GM21529 (cell line): ENCODE measurements around the gene POMGNT1.

Experiments
- ATAC-seq: cut with Tn5 transposase; IDR thresholded peaks from one replicate; pipeline ENCODE4 v1.9.1; 2021; ENCODE audit not compliant: unreplicated experiment

POMGNT1 gene

GRCh38 chr1:46211051-46211450 is 12.8 kb upstream of the POMGNT1 start:
- no peak for ATAC-seq

DNA sequence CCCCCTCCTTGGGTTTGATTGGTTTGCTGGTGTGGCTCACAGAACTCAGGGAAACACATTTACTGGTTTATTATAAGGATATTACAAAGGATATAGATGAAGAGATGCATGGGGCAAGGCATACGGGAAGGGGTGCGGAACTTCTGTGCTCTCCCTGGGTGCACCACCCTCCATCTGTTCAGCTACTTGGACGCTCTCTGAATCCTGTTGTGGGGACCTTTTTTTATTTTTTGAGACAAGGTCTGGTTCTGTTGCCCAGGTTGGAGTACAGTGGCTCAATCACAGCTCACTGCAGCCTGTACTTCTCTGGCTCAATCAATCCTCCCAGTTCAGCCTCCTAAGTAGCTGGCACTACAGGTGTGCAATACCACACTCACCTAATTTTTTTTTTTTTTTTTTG is 12.3 kb upstream of the POMGNT1 start:
- ATAC-seq: no peak

DNA sequence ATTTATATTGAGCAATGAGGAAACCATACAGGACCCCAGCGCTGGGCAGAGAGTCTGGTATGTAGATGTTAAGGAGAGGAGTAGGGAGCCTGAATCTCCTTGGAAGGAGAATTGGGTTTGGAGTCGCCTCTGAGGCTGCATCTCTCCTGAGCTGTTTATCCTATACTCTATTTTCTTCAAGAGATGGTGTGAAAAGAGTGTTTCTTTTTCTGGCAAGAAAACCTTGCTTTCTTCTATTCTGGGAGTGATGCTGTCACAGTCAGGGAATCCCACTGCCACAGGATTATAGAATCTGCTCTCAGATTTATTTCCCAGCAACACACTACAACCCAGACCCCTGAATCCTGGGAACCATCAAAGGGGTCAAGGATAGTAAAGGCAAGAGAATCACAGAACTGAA is 8.2 kb upstream of the POMGNT1 start:
- no peak for ATAC-seq

- ATAC-seq: no peak
Measured at GRCh38 chr1:46205791-46206190, 7.6 kb upstream of the POMGNT1 start.

GRCh38 chr1:46205141-46205540 is 6.9 kb upstream of the POMGNT1 start:
- ATAC-seq: no peak

DNA sequence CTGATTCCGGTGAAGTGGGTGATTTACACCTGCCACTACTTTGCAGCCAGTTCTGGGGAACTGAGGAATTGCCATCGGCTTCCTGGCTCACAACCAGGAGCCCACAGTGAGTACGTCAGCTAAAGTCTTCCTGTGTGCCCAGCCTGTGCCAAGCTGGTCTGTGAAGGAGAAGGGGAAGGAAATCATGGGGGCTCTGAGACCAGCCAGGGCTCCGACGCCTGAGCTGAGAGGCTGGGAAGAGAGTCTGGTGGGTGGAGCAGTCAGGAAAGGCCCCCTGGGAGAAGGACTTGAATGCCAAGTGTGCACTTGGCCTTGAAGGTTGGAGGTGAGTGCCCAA is 6.1 kb upstream of the POMGNT1 start:
- ATAC-seq: no peak

GRCh38 chr1:46203738-46204405 is 5.6 kb upstream of the POMGNT1 start:
- no peak for ATAC-seq

GRCh38 chr1:46199233-46199749 is 1.1 kb upstream of the POMGNT1 start:
- ATAC-seq: no peak

GRCh38 chr1:46197560-46197963 is 672 bp downstream of the POMGNT1 start:
- ATAC-seq: no peak

DNA sequence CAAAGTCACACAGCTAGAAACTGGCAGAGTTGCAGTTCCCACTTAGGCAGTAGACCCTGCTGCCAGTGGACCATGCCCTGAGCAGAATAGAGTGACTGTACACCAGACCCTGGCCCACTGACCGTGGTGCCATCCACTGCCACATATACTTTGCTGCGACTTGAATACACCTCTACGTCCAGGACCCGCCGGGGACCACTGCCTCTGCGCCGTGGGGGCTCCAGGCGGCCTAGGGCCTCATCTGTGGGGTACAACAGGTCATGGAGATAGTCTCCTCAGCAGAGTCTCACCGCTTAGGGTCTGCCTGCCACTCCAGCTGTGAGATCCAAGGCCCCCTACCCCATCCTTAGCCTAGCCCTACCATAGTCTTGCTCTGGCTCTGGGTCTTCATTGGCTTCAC is 1.6 kb downstream of the POMGNT1 start:
- no peak for ATAC-seq

DNA sequence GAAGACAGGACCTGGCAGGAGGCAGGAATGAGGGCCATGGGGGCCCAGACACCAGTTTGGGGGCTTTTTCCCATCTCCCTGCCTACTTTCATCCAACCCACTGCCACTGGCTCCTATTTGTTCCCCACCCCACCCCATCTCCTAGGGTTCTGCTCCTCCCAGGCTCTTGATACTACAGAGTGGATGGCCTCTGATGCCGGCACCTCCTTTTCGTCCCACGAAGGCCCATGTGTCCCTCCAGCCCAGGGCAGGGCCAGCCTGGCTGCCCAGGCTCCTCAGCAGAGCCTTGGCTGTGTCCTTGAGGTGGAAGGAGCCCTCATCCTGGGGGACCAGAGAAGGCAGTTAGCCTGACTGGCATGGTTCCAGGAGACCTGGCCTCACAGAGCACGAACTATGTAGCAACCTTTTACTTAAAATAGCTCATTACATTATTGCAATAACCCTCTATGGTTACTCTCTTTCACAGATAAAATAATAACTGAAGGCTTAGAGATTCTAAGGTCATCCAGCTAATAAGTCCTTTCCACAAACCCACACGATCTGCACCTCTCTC is 3.5 kb downstream of the POMGNT1 start:
- ATAC-seq: no peak

DNA sequence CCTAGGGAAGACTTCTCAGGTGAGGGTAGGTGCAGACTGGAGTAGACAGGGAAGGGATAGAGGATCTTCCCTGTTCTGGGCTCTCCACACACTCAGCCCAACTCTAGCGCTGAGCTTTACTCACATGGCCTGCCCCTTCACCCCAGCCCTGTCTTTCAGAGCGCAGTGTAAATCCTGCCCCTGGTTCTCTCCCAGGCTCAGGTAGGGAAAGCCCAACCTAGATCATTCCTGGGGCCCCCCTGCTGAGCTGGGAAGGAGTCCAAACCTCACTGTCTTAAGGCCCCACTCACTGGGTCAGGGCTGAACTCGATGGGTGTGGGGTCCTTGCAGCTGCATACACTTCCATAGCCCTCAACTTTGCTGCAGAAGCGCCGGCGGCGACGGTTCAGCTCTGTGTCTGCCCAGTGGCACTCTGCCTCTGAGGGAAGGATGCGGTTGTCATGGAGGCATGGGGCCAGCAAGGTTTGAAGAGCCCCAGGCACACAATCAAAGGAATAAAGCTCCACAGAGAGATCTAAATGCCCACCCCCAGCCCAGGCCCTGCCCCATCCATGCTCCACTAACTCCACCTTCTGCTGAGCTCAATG is 4.2 kb downstream of the POMGNT1 start:
- no peak for ATAC-seq

DNA sequence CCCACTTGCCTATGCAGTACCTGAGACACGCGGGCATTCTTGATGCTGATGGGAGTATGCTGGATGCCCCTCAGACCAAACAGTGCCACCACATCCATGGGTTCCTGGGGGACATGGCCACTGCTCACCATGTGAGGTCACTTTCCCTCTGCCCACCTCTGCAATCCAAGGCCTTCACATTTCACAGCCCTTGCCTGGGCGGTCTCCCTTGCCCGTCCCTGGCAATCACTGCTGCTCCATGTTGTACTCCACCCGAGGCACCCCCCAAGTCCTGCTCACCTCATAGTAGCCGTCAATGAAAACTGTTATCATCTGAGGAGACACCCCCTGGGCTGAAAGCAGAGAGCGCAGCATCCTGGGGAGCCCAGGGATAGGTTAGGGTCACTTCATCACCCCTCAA is 4.9 kb downstream of the POMGNT1 start:
- ATAC-seq: no peak

GRCh38 chr1:46192171-46192570 is 6.1 kb downstream of the POMGNT1 start:
- no peak for ATAC-seq

DNA sequence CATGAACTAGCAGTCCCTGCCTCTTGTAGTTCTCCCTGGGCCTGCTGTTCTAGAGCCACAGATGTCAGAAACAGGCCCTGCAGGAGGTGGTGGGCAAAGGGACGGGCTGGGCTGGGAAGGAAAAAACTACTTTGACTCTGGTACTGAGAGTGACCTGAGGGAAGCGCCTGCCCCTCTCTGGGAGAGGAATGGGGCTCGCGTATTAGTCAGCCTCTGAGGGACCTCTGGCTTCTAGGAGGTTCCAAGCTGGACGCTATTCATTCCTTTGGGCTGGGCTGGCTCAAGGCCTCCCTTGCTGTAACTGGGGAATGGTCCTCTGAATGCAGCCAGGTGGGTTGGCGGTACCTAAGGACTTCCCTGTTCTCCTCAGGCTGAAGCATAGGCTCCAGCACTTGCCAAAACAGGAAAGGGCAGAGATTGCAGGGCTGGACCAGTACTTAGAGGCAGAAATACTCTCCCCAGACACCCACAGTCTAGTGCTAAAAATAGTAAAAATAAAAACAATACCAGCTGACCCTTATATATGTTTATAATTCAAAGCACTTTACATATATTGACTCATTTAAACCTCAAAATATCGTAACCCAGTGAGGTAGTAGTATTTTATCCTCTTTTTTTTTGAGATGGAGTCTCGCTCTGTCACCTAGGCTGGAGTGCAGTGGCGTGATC is 7.1 kb downstream of the POMGNT1 start:
- ATAC-seq: no peak

DNA sequence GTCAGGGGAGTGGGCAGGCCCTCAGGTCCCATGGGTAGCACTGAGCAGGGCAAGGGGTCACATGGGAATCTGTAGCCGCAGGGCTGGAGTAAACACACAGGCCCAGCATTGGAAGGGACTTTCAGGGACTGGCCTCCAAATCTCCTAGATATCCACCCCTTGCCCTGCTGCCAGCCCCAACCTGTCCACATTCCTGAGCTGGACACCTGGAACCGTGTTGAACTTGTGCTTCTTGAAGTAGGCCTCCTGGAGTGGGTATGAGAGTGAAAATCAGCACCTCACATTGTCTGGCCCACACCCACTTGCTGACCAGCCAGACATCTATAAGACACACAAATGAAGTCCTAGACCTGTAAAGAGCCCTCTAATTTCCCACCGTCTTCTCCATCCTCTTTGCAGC is 7.7 kb downstream of the POMGNT1 start:
- ATAC-seq: no peak

- no peak for ATAC-seq
Measured at GRCh38 chr1:46188295-46189030, 9.8 kb downstream of the POMGNT1 start.

- ATAC-seq: no peak
Measured at GRCh38 chr1:46187106-46187869, 10.9 kb downstream of the POMGNT1 start.

DNA sequence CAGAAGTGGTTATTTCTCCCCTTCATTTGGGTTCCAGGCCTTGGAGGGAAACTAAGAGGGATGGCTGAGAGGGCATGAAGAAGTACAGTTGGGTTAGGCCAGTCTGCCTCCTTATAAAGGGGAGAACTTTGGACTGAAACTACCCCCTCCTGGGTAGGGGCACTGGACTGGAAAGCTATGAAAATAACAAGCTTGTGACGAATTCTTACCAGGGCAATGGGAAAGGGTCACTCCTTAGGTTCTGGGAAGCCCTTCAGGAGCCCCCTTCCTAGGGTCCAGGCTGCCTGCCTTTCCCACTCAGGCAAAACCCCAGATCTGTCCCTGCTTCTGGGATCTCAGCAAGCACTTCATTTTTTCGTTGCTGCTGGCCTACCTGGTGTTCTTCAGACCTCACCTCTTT is 12.2 kb downstream of the POMGNT1 start:
- no peak for ATAC-seq

DNA sequence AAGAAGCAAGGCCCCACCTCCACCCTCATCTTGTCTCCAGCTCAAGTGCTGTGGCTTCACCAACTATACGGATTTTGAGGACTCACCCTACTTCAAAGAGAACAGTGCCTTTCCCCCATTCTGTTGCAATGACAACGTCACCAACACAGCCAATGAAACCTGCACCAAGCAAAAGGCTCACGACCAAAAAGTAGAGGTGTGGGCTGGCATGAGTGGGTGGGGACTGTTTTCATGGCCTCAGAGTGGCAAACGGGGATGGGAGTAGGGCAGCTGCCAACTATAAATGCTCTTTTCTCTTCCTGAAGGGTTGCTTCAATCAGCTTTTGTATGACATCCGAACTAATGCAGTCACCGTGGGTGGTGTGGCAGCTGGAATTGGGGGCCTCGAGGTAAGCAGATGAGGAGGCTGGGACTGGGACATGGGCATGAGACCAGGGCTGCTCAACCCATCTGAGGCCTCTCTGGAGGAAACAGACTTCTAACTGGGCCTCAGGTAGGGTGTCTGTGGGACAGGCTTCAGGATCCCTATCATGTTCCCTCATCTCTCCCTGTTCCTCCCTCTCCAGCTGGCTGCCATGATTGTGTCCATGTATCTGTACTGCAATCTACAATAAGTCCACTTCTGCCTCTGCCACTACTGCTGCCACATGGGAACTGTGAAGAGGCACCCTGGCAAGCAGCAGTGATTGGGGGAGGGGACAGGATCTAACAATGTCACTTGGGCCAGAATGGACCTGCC is 13.1 kb downstream of the POMGNT1 start:
- no peak for ATAC-seq
